Sigmoid colon (tissue), 4 donors: ENCODE data around the gene RSRC2.

Experiments
- EP300 ChIP-seq, 4 donors: sonication (generic); formaldehyde crosslinking; IDR thresholded peaks; one replicate each; pipeline ENCODE4 v1.6.1; 2017; ENCODE audit warnings: antibody characterized with exemption in 4 of 4
- POLR2AphosphoS5 ChIP-seq, 4 donors: sonication (generic); formaldehyde crosslinking; IDR thresholded peaks; one replicate each; pipeline ENCODE4 v1.6.1; 2017; ENCODE audit warnings: antibody characterized with exemption in 4 of 4
- TF ChIP-seq, protein P1 (sequence below), 4 experiments: fragments of 450-650 bp in 3 of 4; fragments of 200-600 bp in 1 of 4; IDR thresholded peaks; one replicate each; pipeline ENCODE4 v1.5.1; 2016 to 2019; ENCODE audit warnings: antibody characterized with exemption in 4 of 4, mild to moderate bottlenecking in 3 of 4, moderate library complexity in 2 of 4

DNA sequence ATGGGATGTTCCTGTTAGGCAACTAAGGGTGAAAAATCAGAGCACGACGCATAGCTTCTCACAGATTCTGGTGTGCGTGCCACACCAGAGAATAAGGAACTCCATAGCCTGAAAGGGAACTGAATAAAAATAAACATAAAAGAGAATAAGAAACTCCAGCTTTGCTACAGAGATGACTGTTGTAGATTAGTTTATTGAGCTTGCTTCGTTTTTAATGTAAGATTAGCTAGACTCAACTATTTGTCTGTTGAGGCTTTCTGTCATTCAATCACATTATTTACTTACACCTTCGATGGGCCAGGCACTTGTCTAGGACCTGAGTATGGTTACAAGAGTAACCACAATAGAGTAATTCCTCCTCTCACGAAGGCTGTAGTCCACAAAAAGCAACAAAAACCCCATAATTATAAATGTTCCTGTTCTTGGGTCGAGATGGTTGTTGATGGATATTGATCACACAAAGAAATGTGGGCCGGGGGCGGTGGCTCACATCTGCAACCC is 25.2 kb downstream of the RSRC2 start:
- no peak for TF ChIP-seq POLR2AphosphoS5 (IDR thresholded peaks at IDR 0.05)
- TF ChIP-seq, protein P1, sequence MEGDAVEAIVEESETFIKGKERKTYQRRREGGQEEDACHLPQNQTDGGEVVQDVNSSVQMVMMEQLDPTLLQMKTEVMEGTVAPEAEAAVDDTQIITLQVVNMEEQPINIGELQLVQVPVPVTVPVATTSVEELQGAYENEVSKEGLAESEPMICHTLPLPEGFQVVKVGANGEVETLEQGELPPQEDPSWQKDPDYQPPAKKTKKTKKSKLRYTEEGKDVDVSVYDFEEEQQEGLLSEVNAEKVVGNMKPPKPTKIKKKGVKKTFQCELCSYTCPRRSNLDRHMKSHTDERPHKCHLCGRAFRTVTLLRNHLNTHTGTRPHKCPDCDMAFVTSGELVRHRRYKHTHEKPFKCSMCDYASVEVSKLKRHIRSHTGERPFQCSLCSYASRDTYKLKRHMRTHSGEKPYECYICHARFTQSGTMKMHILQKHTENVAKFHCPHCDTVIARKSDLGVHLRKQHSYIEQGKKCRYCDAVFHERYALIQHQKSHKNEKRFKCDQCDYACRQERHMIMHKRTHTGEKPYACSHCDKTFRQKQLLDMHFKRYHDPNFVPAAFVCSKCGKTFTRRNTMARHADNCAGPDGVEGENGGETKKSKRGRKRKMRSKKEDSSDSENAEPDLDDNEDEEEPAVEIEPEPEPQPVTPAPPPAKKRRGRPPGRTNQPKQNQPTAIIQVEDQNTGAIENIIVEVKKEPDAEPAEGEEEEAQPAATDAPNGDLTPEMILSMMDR (IDR thresholded peaks at IDR 0.05), result no peak
- TF ChIP-seq EP300 (IDR thresholded peaks at IDR 0.05), result no peak
